GM23338 (cell line): ENCODE results near the gene CACNA2D1. TPM values are rescaled to one million over a fixed set of nuclear protein-coding genes. Genes with fewer than 3 reads are reported as not detected.

Experiments
- ATAC-seq: fragments of 200-7000 bp; cut with Tn5 transposase; 3 replicates; pipeline ENCODE4 v1.9.1; 2020
- DNase-seq: peaks from one replicate; pipeline ENCODE4 v3.0.0-alpha.2; 2015; ENCODE audit warnings: low spot score
- H2AFZ ChIP-seq: fragments of 200-600 bp; sonication (generic); 2 replicates; pipeline ENCODE4 v1.8.0; 2016; ENCODE audit warnings: antibody characterized with exemption, mild to moderate bottlenecking, moderate library complexity
- H3F3A ChIP-seq: fragments of 200-600 bp; sonication (generic); replicated peaks from 2 replicates; pipeline ENCODE4 v1.8.0; 2017; ENCODE audit warnings: antibody characterized with exemption, mixed run types, low read depth
- H3K27ac ChIP-seq: fragments of 200-600 bp; sonication (generic); 2 replicates; pipeline ENCODE4 v1.6.1; 2016; ENCODE audit warnings: low read depth
- H3K27me3 ChIP-seq: fragments of 200-600 bp; sonication (generic); 2 replicates; pipeline ENCODE4 v1.8.0; 2016; ENCODE audit warnings: mild to moderate bottlenecking, mixed run types, moderate library complexity; ENCODE audit not compliant: insufficient read depth
- H3K36me3 ChIP-seq: fragments of 200-600 bp; sonication (generic); 2 replicates; pipeline ENCODE4 v1.8.0; 2016; ENCODE audit warnings: mild to moderate bottlenecking; ENCODE audit not compliant: insufficient read depth
- H3K4me1 ChIP-seq: fragments of 200-600 bp; sonication (generic); 2 replicates; pipeline ENCODE4 v1.8.0; 2016; ENCODE audit warnings: mild to moderate bottlenecking, moderate library complexity; ENCODE audit not compliant: insufficient read depth
- H3K4me2 ChIP-seq: fragments of 200-600 bp; sonication (generic); 2 replicates; pipeline ENCODE4 v1.7.1; 2017; ENCODE audit warnings: mixed run types
- H3K4me3 ChIP-seq: fragments of 200-600 bp; sonication (generic); 2 replicates; pipeline ENCODE4 v1.6.1; 2016; ENCODE audit warnings: mixed run types
- H3K79me2 ChIP-seq: fragments of 200-600 bp; sonication (generic); replicated peaks from 2 replicates; pipeline ENCODE4 v1.8.0; 2017; ENCODE audit warnings: mild to moderate bottlenecking; ENCODE audit not compliant: insufficient read depth
- H3K9me2 ChIP-seq: fragments of 200-600 bp; sonication (generic); 2 replicates; pipeline ENCODE4 v1.8.0; 2017; ENCODE audit not compliant: insufficient read depth
- H4K20me1 ChIP-seq: fragments of 200-600 bp; sonication (generic); replicated peaks from 2 replicates; pipeline ENCODE4 v1.8.0; 2017; ENCODE audit warnings: mild to moderate bottlenecking; ENCODE audit not compliant: insufficient read depth
- H3K27ac Mint-ChIP-seq: 2 replicates; pipeline ENCODE4 v1.8.0; 2020; ENCODE audit warnings: inconsistent platforms, mild to moderate bottlenecking, moderate library complexity, mixed read lengths
- H3K27me3 Mint-ChIP-seq: 3 replicates; pipeline ENCODE4 v1.8.0; 2022; ENCODE audit warnings: low read depth, mild to moderate bottlenecking, moderate library complexity, mixed read lengths, inconsistent platforms; ENCODE audit not compliant: insufficient read depth, poor library complexity
- H3K36me3 Mint-ChIP-seq: 3 replicates; pipeline ENCODE4 v1.8.0; 2021; ENCODE audit warnings: low read depth, mild to moderate bottlenecking, inconsistent platforms, moderate library complexity, mixed read lengths
- H3K4me1 Mint-ChIP-seq: 3 replicates; pipeline ENCODE4 v1.8.0; 2020; ENCODE audit warnings: mild to moderate bottlenecking, inconsistent platforms, mixed read lengths
- H3K4me3 Mint-ChIP-seq: 3 replicates; pipeline ENCODE4 v1.8.0; 2021; ENCODE audit warnings: moderate library complexity, mild to moderate bottlenecking, inconsistent platforms, mixed read lengths
- H3K9me3 Mint-ChIP-seq: 3 replicates; pipeline ENCODE4 v1.8.0; 2020; ENCODE audit warnings: moderate library complexity, mild to moderate bottlenecking, inconsistent platforms, mixed read lengths
- CREB1 ChIP-seq: fragments of 250-450 bp; sonication (Bioruptor Pico); IDR thresholded peaks from 2 replicates; pipeline ENCODE4 v1.5.0; 2020; ENCODE audit warnings: low read depth, mild to moderate bottlenecking, moderate library complexity
- CTCF ChIP-seq, 2 experiments: fragments of 200-600 bp in 1 of 2; sonication (generic) in 1 of 2; conservative IDR thresholded peaks; 2 replicates each; pipeline versions ENCODE4 v1.5.1 to v1.6.1; 2016 to 2017; ENCODE audit warnings: antibody characterized with exemption in 2 of 2, low read depth in 2 of 2, mild to moderate bottlenecking in 2 of 2, moderate library complexity in 1 of 2
- ETS1 ChIP-seq: IDR thresholded peaks from 2 replicates; pipeline ENCODE4 v1.6.1; 2016; ENCODE audit warnings: antibody characterized with exemption
- EZH2 ChIP-seq: fragments of 200-600 bp; sonication (generic); IDR thresholded peaks from one replicate; pipeline ENCODE4 v1.8.0; 2017; ENCODE audit warnings: antibody characterized with exemption, mild to moderate bottlenecking, low read depth; ENCODE audit not compliant: unreplicated experiment
- EZH2phosphoT487 ChIP-seq: fragments of 200-600 bp; sonication (generic); IDR thresholded peaks from one replicate; pipeline ENCODE4 v1.8.1; 2018; ENCODE audit warnings: antibody characterized with exemption; ENCODE audit not compliant: unreplicated experiment
- JUNB ChIP-seq: IDR thresholded peaks from one replicate; pipeline ENCODE4 v1.6.1; 2016; ENCODE audit warnings: antibody characterized with exemption; ENCODE audit not compliant: unreplicated experiment
- NANOG ChIP-seq: IDR thresholded peaks from 2 replicates; pipeline ENCODE4 v1.6.1; 2016; ENCODE audit warnings: antibody characterized with exemption, borderline replicate concordance
- POLR2AphosphoS5 ChIP-seq: IDR thresholded peaks from 2 replicates; pipeline ENCODE4 v1.6.1; 2016; ENCODE audit warnings: antibody characterized with exemption, low read depth
- REST ChIP-seq: IDR thresholded peaks from one replicate; pipeline ENCODE4 v1.6.1; 2018; ENCODE audit warnings: antibody characterized with exemption; ENCODE audit not compliant: unreplicated experiment
- STAT1 ChIP-seq: IDR thresholded peaks from one replicate; pipeline ENCODE4 v1.6.1; 2016; ENCODE audit warnings: antibody characterized with exemption; ENCODE audit not compliant: unreplicated experiment
- ZNF114 ChIP-seq: fragments of 250-450 bp; sonication (Bioruptor Pico); IDR thresholded peaks from 2 replicates; pipeline ENCODE4 v1.5.0; 2020; ENCODE audit warnings: mild to moderate bottlenecking, moderate library complexity
- ZNF331 ChIP-seq: fragments of 250-450 bp; sonication (Bioruptor Pico); IDR thresholded peaks from 2 replicates; pipeline ENCODE4 v1.5.0; 2020; ENCODE audit warnings: low read depth, mild to moderate bottlenecking, moderate library complexity
- ZNF462 ChIP-seq: fragments of 250-450 bp; sonication (Bioruptor Pico); IDR thresholded peaks from 2 replicates; pipeline ENCODE4 v1.5.0; 2020; ENCODE audit warnings: mild to moderate bottlenecking, moderate library complexity
- polyA plus RNA-seq: library from polyadenylated mRNA; unstranded; fragments of >200 nt; fragmentation: Nextera tagmentation; extraction: Ambion mirVana; gene quantifications from 2 replicates; pipeline ENCODE4 v1.2.1, GENCODE V29; 2016
- total RNA-seq: library from RNA; depleted of rRNA; stranded (reverse); fragments of >200 nt; shearing (Covaris generic); gene quantifications from 2 replicates; pipeline ENCODE4 v1.2.3, GENCODE V29; 2014

CACNA2D1 gene
- total and polyA plus RNA-seq, 2 experiments from 2014 or later = 7.0 to 20.4 TPM

GRCh38 chr7:82158327-82158726 lies 285.2 kb downstream of the CACNA2D1 start:
- no peaks in the 10 kb centered on the region for H3K36me3 Mint-ChIP-seq
- H3K79me2 ChIP-seq = no peaks in the 10 kb centered on the region
- no peak overlapping the region for H3K4me3 ChIP-seq
- no peak overlapping the region for H3K27ac ChIP-seq
- H3K27me3 ChIP-seq = peaks cover 3% of the 10 kb centered on the region; the same call in 1 of the 2 replicates
- ATAC-seq (no peak), DNase-seq (no peak)
- no peaks in the 10 kb centered on the region for H3K36me3 ChIP-seq
- H3K9me2 ChIP-seq = no peaks in the 10 kb centered on the region
- H3K4me3 Mint-ChIP-seq = no peak overlapping the region
- H3K27ac Mint-ChIP-seq = no peak overlapping the region
- no peak overlapping the region for H3K4me2 ChIP-seq
- H3K9me3 Mint-ChIP-seq = no peaks in the 10 kb centered on the region
- TF ChIP-seq EZH2 = no peak
- TF ChIP-seq REST = no peak
- TF ChIP-seq CREB1 (CRISPR knock-in tag) = no peak
- no peak for TF ChIP-seq ZNF462 (CRISPR knock-in tag)
- no peak for TF ChIP-seq JUNB
- TF ChIP-seq CTCF (conservative IDR thresholded peaks at IDR 0.05; ENCODE audit: low read depth in 2 of 2) = no peak
- no peak for TF ChIP-seq POLR2AphosphoS5
- no peak for TF ChIP-seq ETS1
- TF ChIP-seq ZNF114 = no peak
- TF ChIP-seq ZNF331 (CRISPR knock-in tag) = no peak
- TF ChIP-seq NANOG = no peak
- no peak for TF ChIP-seq EZH2phosphoT487
- no peak for TF ChIP-seq STAT1
- peaks cover 27% of the 10 kb centered on the region for H3K4me1 Mint-ChIP-seq
- no peaks in the 10 kb centered on the region for H3K27me3 Mint-ChIP-seq
- no peaks in the 10 kb centered on the region for H3F3A ChIP-seq
- H4K20me1 ChIP-seq = no peaks in the 10 kb centered on the region
- no peak overlapping the region for H2AFZ ChIP-seq
- H3K4me1 ChIP-seq = peaks cover 12% of the 10 kb centered on the region
